NCI-H446 (cell line): ENCODE data around the gene MYO1F.

Experiments
- DNase-seq, 2 experiments: peaks; one replicate each; lab custom pipeline; 2025; lab: John Stamatoyannopoulos, UW

MYO1F gene

GRCh38 chr19:8491574-8491973, 85.7 kb downstream of the MYO1F start:
- no peak for DNase-seq

DNA sequence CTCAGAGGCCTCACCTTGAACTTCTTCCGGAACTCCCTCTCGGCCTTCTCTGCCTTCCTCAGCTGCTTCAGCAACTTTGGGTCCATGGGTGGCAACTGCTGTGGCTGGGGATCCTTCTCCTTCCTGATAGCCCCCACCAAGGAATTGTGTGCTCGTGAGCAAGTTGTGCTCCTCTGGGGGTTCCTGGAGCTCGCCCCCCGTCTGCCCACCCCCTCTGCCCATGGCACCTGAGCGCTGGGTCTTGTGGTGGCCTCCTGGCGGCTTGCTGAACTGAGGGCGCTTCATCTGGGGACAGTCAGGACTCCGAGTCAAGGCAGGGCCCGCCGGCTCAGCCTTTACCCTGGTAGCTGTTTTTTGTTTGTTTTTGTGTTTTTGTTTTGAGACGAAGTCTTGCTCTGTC, 86.4 kb downstream of the MYO1F start:
- DNase-seq, result no peak

DNA sequence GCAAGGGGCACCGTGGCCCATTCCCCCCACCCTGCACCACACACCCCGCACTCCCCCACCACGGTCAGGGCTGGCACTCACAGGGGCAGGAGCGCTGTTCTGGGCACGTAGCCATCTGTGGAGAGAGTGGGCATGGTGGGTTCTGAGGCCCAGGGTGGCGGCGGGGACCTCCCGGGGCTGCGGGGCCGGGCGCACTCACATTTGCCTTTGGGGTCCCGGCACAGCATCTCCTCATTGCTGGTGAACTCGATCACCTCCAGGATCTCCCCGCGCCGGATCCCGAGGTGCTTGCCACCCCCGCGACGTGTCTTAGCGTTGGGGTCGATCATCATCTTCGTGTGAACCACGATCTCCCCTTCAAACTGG, 86.9 kb downstream of the MYO1F start:
- no peak for DNase-seq

DNA sequence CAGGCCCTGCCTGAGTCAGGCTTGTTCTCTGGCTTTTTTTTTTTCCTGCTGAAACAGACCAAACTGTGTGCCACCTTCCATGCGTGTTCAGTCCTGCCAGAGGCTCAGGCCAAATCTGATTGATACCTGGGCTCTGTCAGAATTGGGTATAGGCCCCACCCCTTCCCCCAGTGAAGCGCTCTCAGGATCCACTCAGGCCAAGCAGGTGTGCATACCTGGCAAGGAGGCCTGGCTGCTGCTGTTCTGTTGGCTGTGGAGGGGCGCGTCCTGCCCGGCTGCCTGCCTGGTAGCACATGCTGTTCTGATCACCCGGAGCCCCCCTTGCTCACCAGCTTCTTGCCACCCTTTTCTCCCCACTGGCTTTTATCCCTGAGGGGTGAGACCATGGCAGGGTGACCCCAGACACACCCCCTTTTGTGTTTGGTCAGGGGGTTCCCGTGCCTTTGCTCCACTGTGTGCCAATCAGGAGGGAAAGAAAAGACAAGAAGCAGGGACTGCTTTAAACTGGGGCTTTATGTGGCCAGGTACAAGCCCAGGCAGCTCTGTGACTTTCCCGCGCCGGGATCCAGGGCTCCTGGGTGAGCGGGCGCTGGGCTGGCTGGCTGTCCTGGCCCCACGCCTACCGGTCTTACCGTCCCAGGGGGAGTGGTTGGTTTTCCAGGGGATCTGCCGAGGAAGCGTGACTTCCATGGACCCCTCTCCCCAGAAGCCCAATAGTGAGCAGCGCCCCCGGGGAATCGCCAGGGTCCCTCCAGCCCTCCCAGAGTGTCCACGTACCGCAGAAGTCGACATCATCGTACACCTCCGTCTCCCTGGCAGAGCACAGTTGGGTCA, 87.5 kb downstream of the MYO1F start:
- no peak for DNase-seq

DNA sequence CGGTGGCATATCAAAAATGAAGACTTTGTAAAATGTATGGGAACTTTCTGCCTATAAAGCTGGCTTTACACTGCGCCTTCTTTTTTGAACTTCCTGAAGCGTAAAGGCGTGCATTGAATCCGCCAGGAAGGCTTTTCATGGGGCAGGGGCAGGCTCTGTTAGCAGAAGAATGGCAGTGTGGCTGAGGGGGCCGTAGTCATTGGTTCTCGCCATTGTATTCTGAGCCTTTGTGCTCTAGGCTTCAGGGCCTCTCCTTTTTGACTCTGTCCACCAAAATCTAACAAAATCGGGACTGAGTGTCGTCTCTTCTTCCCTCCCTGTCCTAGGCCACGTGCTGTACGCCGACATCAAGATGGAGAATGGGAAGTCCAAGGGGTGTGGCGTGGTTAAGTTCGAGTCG, 88.9 kb downstream of the MYO1F start:
- DNase-seq, result no peak

GRCh38 chr19:8487137-8487851, 89.9 kb downstream of the MYO1F start:
- DNase-seq, result no peak

DNA sequence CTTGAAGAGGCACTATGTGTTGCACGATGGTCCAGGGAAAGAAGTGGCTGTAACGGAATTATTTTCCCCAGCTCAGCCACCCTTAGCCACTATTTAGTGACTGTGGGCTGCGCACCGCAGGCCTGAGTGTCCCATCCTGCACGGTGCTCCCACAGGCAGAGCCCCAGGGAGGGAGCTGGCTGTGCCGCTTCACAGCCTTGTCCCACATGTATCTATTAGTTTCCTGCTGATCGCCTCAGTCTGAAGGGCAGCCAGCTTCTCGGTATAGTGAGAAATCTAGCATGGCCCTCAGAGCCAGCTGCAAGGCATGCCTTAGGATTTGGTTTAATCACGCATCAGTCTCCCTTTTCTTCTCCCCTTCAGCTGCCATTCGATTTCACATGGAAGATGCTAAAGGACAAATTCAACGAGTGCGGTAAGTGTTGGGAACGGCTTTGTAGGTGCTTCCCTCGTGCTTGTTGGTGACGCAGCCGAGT, 90.5 kb downstream of the MYO1F start:
- DNase-seq, result no peak

GRCh38 chr19:8485561-8486371, 91.5 kb downstream of the MYO1F start:
- DNase-seq, result no peak

DNA sequence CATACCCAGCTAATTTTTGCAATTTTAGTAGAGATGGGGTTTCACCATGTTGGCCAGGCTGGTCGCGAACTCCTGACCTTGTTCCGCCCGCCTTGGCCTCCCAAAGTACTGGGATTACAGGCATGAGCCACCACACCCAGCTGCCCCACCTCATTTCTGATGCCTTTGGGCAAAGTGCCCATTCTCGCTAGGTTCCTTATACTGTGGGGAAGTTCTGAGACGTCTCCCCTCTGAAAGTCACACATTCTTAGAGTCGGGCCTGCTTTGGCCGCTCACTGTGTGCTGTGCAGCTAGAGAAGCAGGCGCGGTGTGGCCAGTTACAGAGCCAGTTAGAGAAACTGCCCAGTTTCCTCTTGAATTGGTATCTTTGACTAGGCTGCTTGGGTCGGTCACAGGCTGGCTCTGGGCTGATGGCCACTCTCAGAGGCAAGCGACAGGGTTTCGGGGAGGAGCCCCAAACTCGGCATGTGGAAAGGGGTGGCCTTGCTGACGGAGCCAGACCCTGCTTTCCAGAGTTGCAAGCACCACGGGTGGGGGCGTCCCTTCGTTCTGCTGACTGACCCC, 92.8 kb downstream of the MYO1F start:
- DNase-seq, result no peak

GRCh38 chr19:8483165-8483564, 94.1 kb downstream of the MYO1F start:
- no peak for DNase-seq

- no peak for DNase-seq
These were observed 94.5 kb downstream of the MYO1F start for GRCh38 chr19:8482696-8483095.

DNA sequence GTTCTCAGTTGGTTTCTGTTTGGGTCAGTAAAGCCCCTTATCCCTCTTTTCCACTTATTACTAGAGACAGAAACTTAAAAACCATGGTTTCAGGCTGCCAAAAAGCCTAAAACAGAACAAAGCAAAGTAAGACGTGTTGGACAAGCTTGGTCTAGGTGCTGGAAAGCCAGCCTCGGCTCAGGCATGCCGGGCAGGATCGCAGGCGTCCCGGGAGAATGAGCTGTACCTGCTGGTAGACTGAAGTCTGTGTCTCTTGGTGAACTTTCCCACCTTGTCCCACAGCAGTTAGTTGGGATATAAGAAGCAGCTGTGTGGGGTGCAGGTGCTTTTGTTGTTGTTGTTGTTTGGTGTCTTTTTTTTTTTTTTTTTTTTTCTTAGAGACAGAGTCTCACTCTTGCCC, 95.6 kb downstream of the MYO1F start:
- DNase-seq, result no peak

GRCh38 chr19:8481201-8481600, 96.0 kb downstream of the MYO1F start:
- DNase-seq, result no peak

GRCh38 chr19:8478598-8478997, 98.6 kb downstream of the MYO1F start:
- DNase-seq, result no peak

DNA sequence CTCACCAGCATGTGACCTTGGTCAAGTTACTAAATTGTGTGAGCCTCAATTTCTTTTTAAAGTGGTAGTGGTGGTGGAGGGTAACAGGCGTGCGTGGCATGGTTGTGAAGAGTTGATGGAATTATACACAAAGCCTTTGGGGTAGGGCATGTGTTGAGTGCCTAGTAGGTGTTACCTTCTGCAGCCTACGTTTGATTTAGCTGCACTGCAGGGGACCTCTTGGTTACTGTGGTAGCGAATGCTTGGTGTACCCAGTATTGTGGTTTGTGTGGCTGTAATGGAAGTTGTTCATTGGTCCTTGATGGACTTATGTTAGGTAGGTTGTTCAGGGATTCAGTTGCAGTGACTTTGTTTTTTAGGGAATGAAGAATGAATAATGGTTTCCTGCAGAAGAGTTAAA, 99.4 kb downstream of the MYO1F start:
- DNase-seq, result no peak

- DNase-seq, result no peak
These were observed 100.7 kb downstream of the MYO1F start for GRCh38 chr19:8476524-8476923.

DNA sequence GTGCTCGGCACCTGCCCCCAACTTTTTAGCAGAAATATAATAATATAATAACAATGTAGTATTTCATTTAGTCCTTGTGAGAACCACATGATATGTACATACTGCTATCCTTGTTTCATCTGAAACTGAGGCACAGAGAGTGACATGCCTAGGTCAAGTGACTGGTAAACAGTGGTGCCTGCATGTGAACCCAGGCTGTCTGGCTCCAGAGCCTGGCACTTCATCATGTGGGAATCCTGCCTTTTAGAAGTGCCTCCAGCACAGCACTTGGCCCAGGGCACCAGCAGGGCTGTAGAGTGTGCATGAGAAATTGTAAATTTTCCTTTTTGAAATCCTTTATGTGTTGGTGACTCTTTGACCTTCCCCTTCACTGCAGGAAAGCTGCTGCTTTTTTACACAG, 102.2 kb downstream of the MYO1F start:
- DNase-seq, result no peak

DNA sequence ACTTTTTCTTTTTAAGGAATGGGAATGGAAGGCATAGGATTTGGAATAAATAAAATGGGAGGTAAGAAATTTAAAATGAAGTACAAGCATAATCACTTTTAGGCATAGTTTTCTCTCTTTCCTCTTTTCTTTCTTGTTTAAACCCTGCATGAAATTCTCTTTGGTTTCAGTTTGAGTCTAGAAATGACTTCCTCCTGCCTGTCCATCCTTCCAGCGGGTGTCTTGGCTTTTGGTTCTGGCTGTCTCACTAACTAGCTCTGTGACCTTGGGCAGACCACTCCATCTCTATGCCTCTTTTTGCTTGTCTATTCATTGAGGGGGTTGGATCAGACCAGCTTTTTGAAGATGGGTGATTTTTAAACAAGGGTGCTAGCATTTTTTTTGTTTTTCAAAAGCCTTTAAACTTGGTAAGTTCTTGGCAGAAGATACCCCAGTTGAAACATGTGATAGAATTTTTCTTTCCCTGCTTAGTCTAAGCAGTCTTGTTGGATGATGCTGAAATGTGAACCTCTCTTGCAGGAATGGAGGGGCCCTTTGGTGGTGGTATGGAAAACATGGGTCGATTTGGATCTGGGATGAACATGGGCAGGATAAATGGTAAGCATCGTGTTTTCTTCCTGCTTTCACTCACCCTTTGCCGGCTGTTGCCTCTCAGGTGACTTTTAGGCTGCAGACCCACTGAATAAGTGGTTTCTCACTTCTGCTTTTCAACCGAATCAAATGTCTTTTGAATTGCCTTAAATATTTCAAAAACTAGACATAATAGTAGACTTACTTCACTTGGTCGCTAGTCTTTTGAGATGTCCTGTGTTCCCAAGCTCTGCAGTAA, 103.4 kb downstream of the MYO1F start:
- no peak for DNase-seq
